ENCODE measurements around the gene MRPL58. TPM values are rescaled to one million over a fixed set of nuclear protein-coding genes. Genes with fewer than 3 reads are reported as not detected.
"Not testable (repeated sequence)": the region's sequence is repeated elsewhere in the genome, so short reads cannot be mapped to it uniquely, and the experiment has no call there.

Gene MRPL58
- total and polyA plus RNA-seq, 2 donors (not counting 1 experiment from before 2014, with no cell fraction given) = 20.8 to 21.6 TPM

DNA sequence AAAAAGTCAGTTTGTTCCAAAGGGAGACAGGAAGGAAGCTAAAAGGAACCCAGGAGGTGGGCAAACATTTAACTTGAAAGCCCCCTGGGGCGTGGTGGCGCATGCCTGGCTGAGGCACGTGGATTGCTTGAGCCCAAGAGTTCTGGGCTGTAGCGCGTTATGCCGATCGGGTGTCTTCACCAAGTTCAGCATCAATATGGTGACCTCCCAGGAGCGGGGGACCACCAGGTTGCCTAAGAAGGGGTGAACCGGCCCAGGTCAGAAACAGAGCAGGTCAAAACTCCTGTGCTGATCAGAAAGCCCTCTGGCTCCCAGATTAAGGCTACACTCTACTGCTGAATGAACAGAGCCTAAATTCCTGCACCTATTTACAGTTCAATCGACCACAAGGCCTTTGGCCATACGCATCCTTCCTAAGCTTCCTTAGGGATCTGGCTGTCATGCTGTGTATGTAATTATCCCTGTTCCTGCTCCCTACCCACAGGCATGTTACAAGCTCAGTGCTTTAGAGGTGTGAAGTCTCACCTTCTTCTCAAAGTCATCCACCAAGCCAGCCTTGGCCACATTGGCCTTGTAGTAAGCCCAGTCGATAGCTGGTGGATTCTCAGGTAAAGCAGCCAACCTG is 29.3 kb downstream of the MRPL58 start:
- no peak overlapping the region for H3K4me3 ChIP-seq (ENCODE audit: control extremely low read depth in 1 of 5, extremely low read depth in 1 of 5, insufficient read depth in 1 of 5, low read depth in 2 of 5, low read length in 4 of 5)
- Mint-ChIP-seq H3K27ac (no peak overlapping the region), H3K4me1 (peaks cover 13% of the 10 kb centered on the region), H3K27me3 (no peaks in the 10 kb centered on the region), H3K4me3 (no peak overlapping the region), H3K9me3 (ENCODE audit: insufficient read depth) (no peaks in the 10 kb centered on the region)
- no peaks in the 10 kb centered on the region for H3K27me3 ChIP-seq (replicated peaks in 1 of 4; ENCODE audit: control extremely low read depth in 1 of 4, control insufficient read depth in 3 of 4, insufficient read depth in 4 of 4, low read length in 3 of 4)
- H3K4me2 ChIP-seq (replicated peaks; ENCODE audit: low read depth, low read length, poor library complexity, severe bottlenecking) = no peak overlapping the region
- no peak for ATAC-seq (ENCODE audit: low read depth)
- H4K20me1 ChIP-seq (ENCODE audit: control insufficient read depth, insufficient read depth, low read length, poor library complexity, severe bottlenecking) = peaks cover 4% of the 10 kb centered on the region
- 100% methylated on average over 8 of the region's 12 CpGs for WGBS (ENCODE audit: insufficient coverage)
- H3K36me3 ChIP-seq (replicated peaks in 1 of 2; ENCODE audit: control extremely low read depth in 1 of 2, control insufficient read depth in 1 of 2, extremely low read depth in 1 of 2, insufficient read depth in 2 of 2, low read length in 1 of 2) = peaks cover 6 to 21% of the 10 kb centered on the region in 2 experiments
- peaks cover 22% of the 10 kb centered on the region for H3K79me2 ChIP-seq (ENCODE audit: control insufficient read depth, insufficient read depth, low read length)
- H2AFZ ChIP-seq (ENCODE audit: insufficient read depth, low read depth, low read length, poor library complexity, severe bottlenecking) = no peak overlapping the region
- no peaks in the 10 kb centered on the region for H3K9me3 ChIP-seq (ENCODE audit: control extremely low read depth in 1 of 3, control insufficient read depth in 2 of 3, insufficient read depth in 1 of 3, low read length in 2 of 3)
- intact Hi-C loops (cut with micrococcal nuclease) = loop anchor here (10.0 kb wide), 1 partner anchor 163 kb away; the partner anchor contains the start of gene NUP85
- H3K4me1 ChIP-seq (ENCODE audit: control insufficient read depth in 2 of 2, insufficient read depth in 2 of 2, low read length in 2 of 2) = peaks cover 3 to 6% of the 10 kb centered on the region in 2 donors
- H3K27ac ChIP-seq (ENCODE audit: low read length in 2 of 2) = no peak overlapping the region
- CTCF ChIA-PET = interaction anchor here (0.5 kb wide), 1 partner anchor 559 kb away, joined by 3 read pairs; no protein-coding TSS in a partner anchor
- no peak overlapping the region for H3K9ac ChIP-seq (ENCODE audit: low read length)
- POLR2A ChIA-PET = no interaction called here
- TF ChIP-seq, protein P1, sequence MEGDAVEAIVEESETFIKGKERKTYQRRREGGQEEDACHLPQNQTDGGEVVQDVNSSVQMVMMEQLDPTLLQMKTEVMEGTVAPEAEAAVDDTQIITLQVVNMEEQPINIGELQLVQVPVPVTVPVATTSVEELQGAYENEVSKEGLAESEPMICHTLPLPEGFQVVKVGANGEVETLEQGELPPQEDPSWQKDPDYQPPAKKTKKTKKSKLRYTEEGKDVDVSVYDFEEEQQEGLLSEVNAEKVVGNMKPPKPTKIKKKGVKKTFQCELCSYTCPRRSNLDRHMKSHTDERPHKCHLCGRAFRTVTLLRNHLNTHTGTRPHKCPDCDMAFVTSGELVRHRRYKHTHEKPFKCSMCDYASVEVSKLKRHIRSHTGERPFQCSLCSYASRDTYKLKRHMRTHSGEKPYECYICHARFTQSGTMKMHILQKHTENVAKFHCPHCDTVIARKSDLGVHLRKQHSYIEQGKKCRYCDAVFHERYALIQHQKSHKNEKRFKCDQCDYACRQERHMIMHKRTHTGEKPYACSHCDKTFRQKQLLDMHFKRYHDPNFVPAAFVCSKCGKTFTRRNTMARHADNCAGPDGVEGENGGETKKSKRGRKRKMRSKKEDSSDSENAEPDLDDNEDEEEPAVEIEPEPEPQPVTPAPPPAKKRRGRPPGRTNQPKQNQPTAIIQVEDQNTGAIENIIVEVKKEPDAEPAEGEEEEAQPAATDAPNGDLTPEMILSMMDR (IDR thresholded peaks at IDR 0.05) = no peak
- TF ChIP-seq EZH2 (IDR thresholded peaks at IDR 0.05; ENCODE audit: borderline replicate concordance, insufficient read depth, low read depth, low read length, poor library complexity, severe bottlenecking) = no peak
- DNase-seq = no peak

DNA sequence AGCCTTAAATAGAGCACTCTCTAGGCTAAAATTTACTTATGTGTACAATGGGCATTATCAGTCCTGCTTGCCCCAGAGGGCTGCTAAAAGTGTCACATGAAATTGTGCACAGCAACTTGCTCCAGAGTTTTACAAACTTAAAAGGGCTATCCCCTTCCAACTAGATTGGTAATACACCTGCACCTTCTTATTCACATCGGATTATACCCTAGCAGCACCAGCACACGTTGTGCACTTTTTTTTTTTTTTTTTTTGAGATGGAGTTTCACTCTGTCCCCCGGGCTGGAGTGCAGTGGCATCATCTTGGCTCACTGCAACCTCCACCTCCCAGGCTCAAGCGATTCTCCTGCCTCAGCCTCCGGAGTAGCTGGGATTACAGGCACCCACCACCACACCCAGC is 31.3 kb downstream of the MRPL58 start:
- H3K27me3 Mint-ChIP-seq; H3K27ac ChIP-seq (ENCODE audit: low read length in 2 of 2); POLR2A ChIA-PET; H3K4me2 ChIP-seq (replicated peaks; ENCODE audit: low read depth, low read length, poor library complexity, severe bottlenecking); H3K4me3 Mint-ChIP-seq; H2AFZ ChIP-seq (ENCODE audit: insufficient read depth, low read depth, low read length, poor library complexity, severe bottlenecking); CTCF ChIA-PET; H3K27me3 ChIP-seq (replicated peaks in 1 of 4; ENCODE audit: control extremely low read depth in 1 of 4, control insufficient read depth in 3 of 4, insufficient read depth in 4 of 4, low read length in 3 of 4); ATAC-seq (ENCODE audit: low read depth); H3K4me3 ChIP-seq (ENCODE audit: control extremely low read depth in 1 of 5, extremely low read depth in 1 of 5, insufficient read depth in 1 of 5, low read depth in 2 of 5, low read length in 4 of 5); H3K27ac Mint-ChIP-seq; H3K9me3 ChIP-seq (ENCODE audit: control extremely low read depth in 1 of 3, control insufficient read depth in 2 of 3, insufficient read depth in 1 of 3, low read length in 2 of 3); H4K20me1 ChIP-seq (ENCODE audit: control insufficient read depth, insufficient read depth, low read length, poor library complexity, severe bottlenecking); H3K9me3 Mint-ChIP-seq (ENCODE audit: insufficient read depth); DNase-seq; H3K9ac ChIP-seq (ENCODE audit: low read length): not testable (repeated sequence)
- peaks cover 25% of the 10 kb centered on the region for H3K4me1 Mint-ChIP-seq
- peaks cover 13 to 16% of the 10 kb centered on the region in 2 donors for H3K4me1 ChIP-seq (ENCODE audit: control insufficient read depth in 2 of 2, insufficient read depth in 2 of 2, low read length in 2 of 2)
- intact Hi-C loops (cut with micrococcal nuclease) = loop anchor here (10.0 kb wide), 1 partner anchor 161 kb away; the partner anchor contains the start of gene NUP85
- peaks cover 29% of the 10 kb centered on the region for H3K79me2 ChIP-seq (ENCODE audit: control insufficient read depth, insufficient read depth, low read length)
- no CpG with 5 or more reads among the region's 5 CpGs for WGBS (ENCODE audit: insufficient coverage)
- H3K36me3 ChIP-seq (replicated peaks in 1 of 2; ENCODE audit: control extremely low read depth in 1 of 2, control insufficient read depth in 1 of 2, extremely low read depth in 1 of 2, insufficient read depth in 2 of 2, low read length in 1 of 2) = peaks cover 3 to 20% of the 10 kb centered on the region in 2 experiments

Measured in B cell (primary cell).